Cerebellar cortex (tissue), 1 donor: Measurements from ENCODE around the gene TMEM134.
A peak's percentile ranks its signal among the peaks of the same experiment; 100 is the strongest.
"Not testable (repeated sequence)": the region's sequence is repeated elsewhere in the genome, so short reads cannot be mapped to it uniquely, and the experiment has no call there.

Source experiments
- DNase-seq: peaks from one replicate; pipeline ENCODE4 v3.0.0-alpha.2; 2015; ENCODE audit warnings: low spot score

Gene TMEM134

DNA sequence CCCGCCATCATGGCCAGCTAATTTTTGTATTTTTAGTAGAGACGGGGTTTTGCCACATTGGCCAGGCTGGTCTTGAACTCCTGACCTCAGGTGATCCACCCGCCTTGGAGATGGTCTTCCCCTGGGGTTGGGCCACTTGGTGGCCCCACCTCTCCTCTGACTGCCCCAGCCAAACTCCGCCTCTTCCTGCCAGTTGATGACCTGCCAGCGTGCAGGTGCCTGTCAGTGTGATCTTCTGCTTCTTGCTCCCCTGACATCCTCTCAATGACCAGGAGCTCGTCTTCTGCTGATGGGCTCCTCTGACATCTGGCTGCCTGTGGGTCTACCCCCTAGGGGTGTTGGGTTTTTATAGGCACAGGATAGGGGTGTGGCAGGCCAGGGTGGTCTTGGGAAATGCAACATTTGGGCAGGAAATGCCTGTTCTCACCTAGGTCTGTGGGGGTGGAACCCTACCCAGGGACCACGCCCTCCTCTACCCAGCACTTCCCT, 16.9 kb upstream of the TMEM134 start:
- not testable (repeated sequence) for DNase-seq

DNA sequence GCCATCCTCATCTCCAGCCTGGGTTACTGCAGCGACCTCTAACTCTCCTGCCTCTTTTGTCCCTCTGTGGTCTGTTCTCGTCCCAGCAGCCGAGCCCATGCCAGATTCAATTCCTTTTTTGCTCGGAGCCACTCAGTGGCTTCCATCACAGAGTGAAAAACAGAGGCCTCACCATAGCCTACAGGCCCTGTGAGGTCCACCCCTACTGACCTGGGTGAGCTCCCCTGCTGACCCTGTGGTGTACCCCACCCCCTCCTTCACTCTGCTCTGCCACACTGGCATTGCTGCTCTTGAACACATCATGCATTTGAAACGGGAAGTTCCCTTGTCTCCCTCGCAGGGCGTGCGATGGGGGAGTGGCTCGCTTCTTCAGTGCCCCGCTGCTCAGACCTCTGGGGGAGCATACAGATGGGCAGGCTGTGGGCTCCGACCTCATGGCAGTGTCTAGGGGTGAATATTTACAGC, 15.8 kb upstream of the TMEM134 start:
- DNase-seq, result no peak

DNA sequence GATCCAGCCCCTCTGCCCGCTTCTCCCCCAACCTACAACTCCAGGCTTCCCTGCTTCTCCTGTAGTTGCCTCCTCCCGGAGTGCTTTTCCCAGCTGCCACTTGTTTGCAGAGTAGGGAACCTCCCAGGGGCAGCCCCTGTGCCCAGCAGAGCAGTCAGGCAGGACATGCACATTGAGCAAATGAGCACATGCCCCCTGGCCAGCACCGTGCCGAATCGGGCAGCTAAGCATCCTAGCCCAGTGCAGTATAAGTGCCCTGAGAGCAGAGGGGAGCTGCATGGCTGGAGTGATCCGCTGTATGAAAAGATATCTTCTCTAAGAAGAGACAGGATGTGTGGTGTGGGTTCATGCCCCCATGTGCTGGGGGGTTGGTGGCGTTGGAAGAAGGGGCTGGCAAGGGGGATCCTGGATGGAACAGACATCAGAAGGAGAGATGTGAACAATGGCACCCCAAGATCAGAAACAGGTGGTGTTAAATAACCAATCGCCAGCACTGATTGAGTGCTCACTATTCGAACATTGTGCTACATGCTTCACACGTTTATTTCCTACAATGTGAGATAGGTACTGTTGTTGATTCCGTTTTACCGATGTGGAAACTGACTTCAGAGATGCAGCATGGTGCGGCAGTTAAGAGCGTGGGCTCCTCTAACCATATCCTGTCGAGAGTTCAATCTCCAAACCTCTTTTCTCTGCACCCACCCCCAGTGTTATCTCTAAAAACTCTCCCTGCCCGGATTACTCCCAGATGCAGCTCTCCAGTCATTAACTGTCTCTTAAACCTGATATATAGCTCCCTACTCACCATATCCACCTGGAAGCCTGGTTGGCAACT, 15.0 kb upstream of the TMEM134 start:
- DNase-seq, result no peak

DNA sequence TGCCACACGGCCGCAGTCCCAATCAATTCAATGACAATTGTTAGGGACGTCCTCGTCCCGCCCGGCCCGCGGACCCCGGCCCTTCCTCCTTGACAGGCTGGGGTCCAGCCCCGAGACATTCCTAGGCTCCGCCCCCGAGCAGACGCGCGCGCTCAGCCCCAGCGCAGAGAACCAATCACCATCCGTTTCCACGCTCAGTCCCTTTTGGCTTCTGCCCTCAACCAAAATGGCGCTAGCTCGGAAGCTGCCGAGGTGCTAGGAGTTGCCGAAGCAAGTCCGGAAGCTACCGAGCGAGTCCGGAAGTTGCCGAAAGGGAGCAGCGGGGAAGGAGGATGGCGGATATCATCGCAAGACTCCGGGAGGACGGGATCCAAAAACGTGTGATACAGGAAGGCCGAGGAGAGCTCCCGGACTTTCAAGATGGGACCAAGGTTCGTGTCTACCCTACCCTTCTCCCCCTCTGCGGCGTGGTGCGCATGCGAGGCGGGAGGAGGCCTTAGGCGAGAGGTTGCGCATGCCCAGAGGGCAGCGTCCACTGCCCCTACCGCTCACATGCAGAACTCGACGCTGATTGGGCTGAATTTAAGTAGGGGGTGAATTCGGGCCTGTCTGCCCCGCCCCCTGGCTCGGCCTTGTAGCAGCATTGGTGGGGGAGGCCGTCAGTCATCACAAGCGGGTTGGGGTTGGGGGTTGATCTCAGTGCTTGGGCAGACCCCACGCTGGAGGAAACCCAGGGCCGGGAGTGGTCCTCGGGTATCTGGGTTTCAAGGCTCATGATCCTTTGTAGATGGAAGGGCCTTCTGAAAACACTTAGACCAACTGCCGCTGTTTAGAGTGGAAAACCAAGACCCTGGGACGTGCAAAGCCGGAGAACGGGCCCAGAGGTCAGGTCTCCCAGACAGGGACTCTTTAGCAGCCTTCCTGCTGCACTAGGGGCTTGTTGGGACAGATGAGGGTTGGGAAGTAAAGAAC, 14.1 kb upstream of the TMEM134 start, which contains the start of gene AIP:
Gene AIP, plus strand, starts transcription at position 200 of the 972 bp plus-strand sequence. Its CDS starts 133 bp downstream, at position 333.
- DNase-seq, result peak; percentile 98

DNA sequence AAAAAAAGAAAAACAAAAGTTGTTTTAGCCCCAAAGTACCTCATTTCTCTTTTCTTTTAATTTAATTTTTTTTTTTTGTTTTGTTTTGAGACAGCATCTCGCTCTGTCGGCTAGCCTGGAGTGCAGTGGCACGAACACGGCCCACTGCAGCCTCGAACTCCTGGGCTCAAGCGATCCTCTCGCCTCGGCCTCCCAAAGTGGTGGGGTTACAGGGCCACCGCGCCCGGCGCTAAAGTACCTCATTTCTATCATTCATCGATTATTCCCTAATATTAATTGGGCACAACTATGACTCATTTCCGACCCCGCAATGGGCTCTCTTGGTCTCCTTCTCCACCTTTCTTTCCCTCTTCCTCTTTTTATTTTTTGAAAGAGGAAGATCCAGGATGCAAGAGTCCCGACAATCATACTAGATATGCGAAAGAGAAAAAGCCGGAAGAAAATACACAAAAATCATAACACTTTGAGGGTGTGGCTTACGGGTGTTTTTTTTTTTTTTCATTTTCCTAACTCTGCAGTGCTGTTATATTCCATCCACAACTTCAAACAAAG, 13.3 kb upstream of the TMEM134 start:
- no peak for DNase-seq

DNA sequence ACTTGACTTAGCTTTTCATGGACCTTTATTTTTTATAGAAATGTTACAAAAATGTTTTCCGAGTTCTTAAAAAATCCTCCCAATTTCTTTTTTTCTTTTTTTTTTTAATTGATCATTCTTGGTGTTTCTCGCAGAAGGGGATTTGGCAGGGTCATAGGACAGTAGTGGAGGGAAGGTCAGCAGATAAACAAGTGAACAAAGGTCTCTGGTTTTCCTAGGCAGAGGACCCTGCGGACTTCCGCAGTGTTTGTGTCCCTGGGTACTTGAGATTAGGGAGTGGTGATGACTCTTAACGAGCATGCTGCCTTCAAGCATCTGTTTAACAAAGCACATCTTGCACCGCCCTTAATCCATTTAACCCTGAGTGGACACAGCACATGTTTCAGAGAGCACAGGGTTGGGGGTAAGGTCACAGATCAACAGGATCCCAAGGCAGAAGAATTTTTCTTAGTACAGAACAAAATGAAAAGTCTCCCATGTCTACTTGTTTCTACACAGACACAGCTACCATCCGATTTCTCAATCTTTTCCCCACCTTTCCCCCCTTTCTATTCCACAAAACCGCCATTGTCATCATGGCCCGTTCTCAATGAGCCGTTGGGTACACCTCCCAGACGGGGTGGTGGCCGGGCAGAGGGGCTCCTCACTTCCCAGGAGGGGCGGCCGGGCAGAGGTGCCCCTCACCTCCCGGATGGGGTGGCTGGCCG, 8.4 kb upstream of the TMEM134 start:
- not testable (repeated sequence) for DNase-seq

DNA sequence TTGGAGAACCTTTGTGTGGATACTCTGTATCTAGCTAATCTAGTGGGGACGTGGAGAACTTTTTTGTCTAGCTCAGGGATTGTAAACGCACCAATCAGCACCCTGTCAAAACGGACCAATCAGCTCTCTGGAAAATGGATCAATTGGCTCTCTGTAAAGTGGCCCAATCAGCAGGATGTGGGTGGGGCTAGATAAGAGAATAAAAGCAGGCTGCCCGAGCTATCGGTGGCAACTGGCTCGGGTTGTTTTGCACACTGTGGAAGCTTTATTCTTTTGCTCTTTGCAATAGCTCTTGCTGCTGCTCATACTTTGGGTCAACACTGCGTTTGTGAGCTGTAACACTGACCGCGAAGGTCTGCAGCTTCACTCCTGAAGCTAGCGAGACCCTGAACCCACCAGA, 7.6 kb upstream of the TMEM134 start:
- not testable (repeated sequence) for DNase-seq

DNA sequence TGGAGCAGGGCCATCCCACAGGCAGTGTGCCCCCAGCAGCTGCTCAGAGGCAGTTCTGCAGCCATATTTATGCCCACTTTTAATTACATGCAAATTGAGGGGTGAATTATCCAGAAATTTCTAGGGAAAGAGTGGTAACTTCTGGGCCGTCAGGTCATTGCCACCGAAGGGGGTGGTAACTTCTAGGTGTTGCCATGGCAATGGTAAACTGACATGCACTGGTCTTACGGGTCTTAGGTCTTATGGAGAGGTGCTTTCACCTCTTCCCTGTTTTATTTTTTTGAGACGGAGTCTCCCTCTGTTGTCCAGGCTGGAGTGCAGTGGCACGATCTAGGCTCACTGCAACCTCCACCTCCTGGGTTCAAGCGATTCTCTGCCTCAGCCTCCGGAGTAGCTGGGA, 3.8 kb upstream of the TMEM134 start:
- DNase-seq, result no peak

DNA sequence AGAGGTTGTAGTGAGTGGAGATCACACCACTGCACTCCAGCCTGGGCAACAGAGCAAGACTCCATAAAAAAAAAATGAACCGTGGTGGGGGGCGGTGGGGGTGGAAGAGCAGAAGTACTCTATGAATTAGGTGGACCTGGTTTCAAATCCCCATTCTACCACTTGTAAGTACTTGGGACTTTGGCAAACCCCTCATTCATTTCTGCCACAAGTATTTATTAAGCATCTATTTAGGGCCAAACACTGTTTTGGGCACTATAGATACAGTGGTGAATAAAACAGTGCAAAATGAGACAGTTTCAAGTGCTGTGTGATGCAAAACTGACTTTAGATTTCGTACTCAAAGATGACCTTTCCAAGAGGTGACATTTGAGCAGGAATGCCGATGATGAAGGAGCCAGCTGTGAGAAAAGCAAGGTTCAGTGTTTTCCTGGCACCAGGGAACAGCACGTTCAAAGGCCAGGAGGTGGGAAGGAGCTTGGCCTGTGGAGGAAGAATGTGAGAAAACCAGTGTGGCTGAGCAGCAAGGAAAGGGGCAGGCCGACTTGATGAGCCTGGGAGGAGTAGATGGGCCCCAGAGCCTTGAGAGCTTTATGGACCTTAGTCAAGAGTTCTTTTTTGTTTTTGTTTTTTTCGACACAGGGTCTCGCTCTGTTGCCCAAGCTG, 1.4 kb upstream of the TMEM134 start:
- no peak for DNase-seq

DNA sequence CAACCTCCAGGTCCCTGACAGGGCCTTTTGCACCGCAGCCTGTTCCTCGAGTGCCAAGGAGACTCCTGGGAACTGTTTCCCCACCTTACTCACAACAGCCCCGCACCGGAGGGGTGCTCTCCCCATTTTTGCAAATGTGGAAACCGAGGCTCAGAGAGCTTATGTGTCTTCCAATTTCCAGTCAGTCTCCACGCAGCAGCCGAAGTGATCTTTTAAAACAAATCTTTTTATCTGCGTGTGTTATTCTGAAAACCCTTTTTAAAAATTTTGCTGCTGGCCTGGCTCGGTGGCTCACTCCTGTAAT, 409 bp upstream of the TMEM134 start:
- no peak for DNase-seq

DNA sequence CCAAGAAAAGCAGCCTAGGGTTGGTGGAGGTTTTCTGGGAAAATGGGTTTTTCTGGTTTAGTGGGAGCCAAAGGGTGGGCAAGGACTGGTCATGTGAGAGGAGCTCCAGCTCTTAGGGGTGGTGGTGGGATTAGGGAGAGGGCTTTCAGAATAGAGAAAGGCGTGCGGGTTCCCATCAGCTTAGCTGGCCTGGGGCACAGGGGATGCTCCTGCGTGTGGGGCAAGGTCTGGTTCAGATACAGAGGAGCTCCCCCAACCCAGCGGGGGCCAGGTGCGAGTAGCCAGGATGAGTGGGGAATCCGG, 644 bp downstream of the TMEM134 start:
- no peak for DNase-seq

DNA sequence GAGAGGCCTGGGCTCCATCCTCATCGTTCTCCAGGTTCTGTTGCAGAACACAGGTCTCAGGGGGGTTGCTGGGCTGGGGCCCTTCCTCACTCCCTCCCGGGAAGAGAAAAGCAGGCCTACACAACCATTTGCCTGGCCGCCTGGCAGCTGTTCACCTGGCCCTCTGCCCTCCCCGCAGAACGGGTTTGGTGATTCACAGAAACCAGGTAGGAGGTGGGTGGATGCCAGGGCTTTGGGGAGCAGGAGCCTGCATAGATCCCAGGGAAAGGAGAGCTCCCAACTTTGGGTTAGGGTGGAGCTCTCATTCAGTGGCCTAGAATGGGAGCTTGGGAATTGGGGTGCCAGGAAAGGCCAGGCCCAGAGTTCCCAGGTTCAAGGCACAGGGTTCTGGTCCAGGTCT, 995 bp downstream of the TMEM134 start:
- DNase-seq, result peak; percentile 59

DNA sequence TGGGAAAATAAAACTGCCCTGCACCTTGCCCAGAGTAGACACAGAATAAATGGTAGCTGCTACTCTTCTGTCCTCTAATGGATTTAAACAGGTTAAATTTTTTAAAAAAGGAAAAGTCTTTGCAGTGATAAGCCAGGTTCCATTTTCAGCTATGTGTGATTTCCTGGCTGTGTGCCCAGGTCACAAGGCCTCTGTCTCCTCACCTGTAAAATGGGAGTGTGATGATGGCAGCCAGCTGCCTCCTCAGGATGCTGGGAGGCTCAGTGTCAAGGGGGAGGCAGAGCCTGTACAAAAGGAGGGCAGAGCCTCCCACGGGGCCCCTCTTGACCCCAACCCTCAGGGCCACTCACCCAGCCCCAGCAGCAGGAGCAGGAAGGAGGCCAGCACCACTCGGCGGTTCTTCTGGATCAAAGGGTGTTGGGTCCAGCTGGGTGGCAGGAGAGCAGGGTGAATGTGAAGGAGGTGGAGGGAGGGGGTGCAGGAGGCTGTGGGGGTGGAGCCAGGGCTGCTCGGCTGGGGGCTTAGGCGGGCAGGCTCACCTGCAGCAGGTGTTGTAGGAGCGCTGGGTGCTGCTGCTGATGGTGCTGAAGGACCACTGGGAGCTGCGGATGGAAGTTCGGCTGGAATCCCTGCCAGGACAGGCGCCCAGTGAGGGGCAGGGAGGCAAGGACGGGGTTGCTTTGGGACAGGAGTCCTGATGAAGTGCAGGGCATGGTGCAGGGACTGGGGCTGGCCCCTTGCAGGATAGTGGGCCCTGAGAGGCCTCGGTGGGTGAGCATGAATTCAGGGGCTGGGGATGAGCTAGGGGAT, 1.9 kb downstream of the TMEM134 start:
- no peak for DNase-seq

DNA sequence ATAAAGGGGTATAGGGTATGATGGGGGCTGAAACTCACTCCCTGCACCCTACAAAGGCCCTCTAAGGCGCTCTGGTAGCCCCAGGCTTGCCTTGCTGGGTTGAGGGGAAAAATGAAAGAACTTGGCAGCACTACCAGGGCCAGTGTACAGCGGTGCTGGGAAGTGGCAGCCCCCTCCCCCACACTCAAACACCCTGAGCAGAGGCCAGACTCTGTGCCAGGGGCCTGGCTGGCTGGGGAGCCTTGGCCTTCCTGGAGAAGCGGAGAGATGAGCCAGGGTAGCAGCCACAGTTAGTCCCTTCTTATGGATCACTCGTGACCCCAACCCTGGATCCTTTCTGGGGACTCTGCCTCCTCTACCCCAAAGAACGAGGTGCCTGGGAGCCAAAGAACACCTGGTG, 2.7 kb downstream of the TMEM134 start:
- no peak for DNase-seq

DNA sequence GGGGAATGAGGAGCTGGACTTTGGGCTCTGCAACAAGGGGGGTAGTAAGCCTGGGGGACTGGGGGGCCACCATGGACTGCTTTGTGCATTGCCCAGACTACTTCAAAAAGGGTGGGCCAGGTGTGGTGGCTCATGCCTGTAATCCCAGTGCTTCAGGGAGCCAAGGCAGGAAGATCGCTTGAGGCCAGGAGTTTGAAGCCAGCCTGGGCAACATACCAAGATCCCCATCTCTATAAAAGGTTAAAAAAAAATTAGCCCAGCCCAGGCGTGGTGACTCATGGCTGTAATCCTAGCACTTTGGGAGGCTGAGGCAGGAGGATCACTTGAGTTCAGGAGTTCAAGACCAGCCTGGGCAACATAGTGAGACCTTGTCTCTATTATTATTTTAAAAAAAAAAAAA, 3.5 kb downstream of the TMEM134 start:
- not testable (repeated sequence) for DNase-seq

DNA sequence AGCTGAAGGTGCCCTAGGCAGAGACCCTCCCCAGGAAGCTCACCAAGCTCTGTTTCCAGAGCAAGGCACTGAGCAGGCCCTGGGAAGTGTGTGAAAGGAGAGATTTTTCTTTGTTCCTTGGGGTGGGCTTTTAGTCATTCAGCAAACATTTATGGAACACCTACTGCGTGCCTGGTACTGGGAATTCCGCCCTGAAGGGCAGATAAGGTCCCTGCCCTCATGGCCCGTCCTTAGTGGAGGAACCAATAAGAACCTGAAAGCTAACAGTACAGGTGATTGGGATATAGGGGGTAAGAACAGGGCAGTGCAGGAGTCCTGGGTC, 3.9 kb downstream of the TMEM134 start:
- DNase-seq, result no peak

DNA sequence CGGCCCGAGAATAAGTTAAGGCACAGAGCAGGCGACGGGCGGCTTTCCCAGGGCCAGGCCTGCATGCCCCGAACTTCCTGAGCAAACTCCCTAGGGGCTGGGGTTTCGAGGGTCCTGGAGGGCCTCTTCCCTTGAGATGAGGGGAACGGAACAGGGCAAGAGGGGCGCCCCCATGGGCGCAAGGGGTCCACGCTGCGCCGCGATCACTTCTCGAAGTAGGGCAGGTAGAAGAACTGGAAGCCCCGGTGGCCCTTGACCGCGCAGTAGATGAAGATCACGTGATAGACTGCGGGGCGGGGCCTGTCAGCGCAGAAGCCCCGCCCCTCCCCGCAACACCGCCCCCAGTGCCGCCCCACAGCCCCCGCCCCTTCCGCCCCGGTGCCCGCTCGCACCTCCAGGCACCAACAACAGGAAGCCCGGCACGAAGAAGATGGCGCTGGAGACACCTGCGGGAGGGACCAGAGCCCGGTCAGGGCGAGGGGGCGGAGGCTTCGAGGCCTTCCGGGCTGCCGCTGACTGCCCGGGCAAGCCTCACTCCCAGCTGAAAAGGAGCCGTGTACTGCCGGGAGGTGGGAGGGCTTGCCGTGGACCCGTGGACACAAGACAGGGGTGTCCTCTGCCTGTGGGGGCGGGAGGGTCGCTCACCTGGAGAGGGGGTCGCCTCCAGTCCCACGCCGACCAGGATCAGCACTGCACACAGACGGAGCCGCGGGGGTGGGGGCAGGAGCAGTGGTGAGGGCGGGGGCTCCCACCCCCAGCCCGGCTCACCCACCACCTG, 4.5 kb downstream of the TMEM134 start:
- DNase-seq, result peak; percentile 81

DNA sequence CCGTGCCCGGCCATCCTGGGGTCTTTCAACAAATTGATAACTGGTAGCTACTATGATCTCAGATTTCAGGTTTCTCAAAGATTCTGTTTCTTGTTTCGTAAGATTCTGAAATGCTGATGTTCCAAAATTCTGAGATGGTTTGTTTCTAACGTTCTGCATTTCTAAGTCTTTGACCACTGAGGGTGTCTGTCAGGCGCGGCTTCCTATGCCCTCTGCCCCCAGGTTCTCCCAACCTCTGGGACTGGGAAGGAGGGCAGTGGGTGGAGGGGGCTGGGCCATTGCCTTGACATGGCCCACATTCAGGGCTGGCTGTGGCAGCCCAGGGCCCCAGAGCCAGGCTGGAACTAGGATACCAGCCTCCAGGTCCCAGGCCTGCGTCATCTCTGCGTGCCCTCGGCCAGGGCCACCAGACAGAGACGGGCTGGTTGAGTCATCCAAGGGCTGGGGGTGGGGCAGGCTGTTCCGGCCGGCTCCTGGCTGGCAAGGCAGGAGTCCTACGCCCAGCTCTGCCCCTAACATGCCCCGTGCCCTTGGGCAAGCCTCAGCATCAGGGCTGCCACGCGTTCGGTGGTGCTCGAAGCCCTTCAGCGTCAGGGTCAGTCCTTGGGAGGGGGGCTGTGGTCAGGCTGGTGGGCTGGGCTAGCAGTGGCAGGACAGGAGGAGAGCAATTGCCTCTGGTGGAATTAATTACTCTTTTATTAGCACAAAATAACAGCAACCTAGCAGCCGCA, 5.2 kb downstream of the TMEM134 start:
- no peak for DNase-seq

DNA sequence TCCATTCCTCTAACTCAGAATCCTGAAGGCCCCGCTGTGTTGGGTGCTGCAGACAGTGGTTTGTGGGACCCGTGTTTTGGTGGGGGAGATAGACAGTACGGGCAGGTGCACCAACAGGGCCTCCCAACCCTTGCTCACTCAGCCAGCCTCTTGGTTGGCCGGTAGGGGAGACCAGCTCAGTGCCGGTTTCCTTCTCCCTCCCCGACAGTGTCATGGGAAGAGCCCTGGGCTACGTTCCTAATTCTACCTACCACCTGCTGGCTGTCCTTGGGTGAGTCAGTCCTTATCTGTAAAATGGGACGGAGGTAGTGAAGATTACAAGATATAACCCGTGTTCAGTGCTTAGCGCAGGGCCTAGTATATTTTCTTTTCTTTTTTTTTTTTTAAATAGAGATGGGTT, 5.9 kb downstream of the TMEM134 start:
- DNase-seq, result no peak
